GM18505 (cell line): ENCODE data around the gene LRG1.

Experiments
- ATAC-seq: cut with Tn5 transposase; IDR thresholded peaks from one replicate; pipeline ENCODE4 v1.9.1; 2021; ENCODE audit not compliant: unreplicated experiment
- POLR2A ChIP-seq: IDR thresholded peaks from 4 replicates; pipeline ENCODE4 v1.6.1; 2011; ENCODE audit warnings: borderline replicate concordance; ENCODE audit not compliant: insufficient read depth, insufficient read length; ENCODE audit errors: extremely low read depth

Gene LRG1

GRCh38 chr19:4500841-4501591, 38.8 kb downstream of the LRG1 start:
- no peak for TF ChIP-seq POLR2A
- ATAC-seq, result no peak

- no peak for TF ChIP-seq POLR2A
- no peak for ATAC-seq
Observed at GRCh38 chr19:4499855-4500254, 40.0 kb downstream of the LRG1 start.

- TF ChIP-seq POLR2A, result no peak
- ATAC-seq, result no peak
Observed at GRCh38 chr19:4499318-4499717, 40.5 kb downstream of the LRG1 start.

- no peak for ATAC-seq
- no peak for TF ChIP-seq POLR2A
Observed at GRCh38 chr19:4498694-4499093, 41.1 kb downstream of the LRG1 start.

- ATAC-seq, result no peak
Observed at GRCh38 chr19:4497770-4498389, 42.0 kb downstream of the LRG1 start.

GRCh38 chr19:4496304-4496703, 43.5 kb downstream of the LRG1 start:
- TF ChIP-seq POLR2A, result no peak
- ATAC-seq, result no peak

More at GRCh38 chr19:4497770-4498389, 42.0 kb downstream of the LRG1 start:
- TF ChIP-seq POLR2A, result no peak

GRCh38 chr19:4495471-4495870, 44.4 kb downstream of the LRG1 start:
- TF ChIP-seq POLR2A, result no peak
- no peak for ATAC-seq

- ATAC-seq, result no peak
Observed at GRCh38 chr19:4494691-4495064, 45.2 kb downstream of the LRG1 start.

GRCh38 chr19:4493929-4494690, 45.7 kb downstream of the LRG1 start:
- ATAC-seq, result no peak

More at GRCh38 chr19:4494691-4495064, 45.2 kb downstream of the LRG1 start:
- no peak for TF ChIP-seq POLR2A

GRCh38 chr19:4493104-4493928, 46.5 kb downstream of the LRG1 start:
- no peak for ATAC-seq
- TF ChIP-seq POLR2A, result no peak

More at GRCh38 chr19:4493929-4494690, 45.7 kb downstream of the LRG1 start:
- TF ChIP-seq POLR2A, result no peak

GRCh38 chr19:4492337-4493103, 47.3 kb downstream of the LRG1 start:
- TF ChIP-seq POLR2A, result no peak
- no peak for ATAC-seq

GRCh38 chr19:4491446-4491845, 48.4 kb downstream of the LRG1 start:
- ATAC-seq, result no peak
- TF ChIP-seq POLR2A, result no peak
